ENCODE results near the gene ZNF525.
A peak's percentile ranks its signal among the peaks of the same experiment; 100 is the strongest.
"Not testable (repeated sequence)": the region's sequence is repeated elsewhere in the genome, so short reads cannot be mapped to it uniquely, and the experiment has no call there.

ZNF525 gene

DNA sequence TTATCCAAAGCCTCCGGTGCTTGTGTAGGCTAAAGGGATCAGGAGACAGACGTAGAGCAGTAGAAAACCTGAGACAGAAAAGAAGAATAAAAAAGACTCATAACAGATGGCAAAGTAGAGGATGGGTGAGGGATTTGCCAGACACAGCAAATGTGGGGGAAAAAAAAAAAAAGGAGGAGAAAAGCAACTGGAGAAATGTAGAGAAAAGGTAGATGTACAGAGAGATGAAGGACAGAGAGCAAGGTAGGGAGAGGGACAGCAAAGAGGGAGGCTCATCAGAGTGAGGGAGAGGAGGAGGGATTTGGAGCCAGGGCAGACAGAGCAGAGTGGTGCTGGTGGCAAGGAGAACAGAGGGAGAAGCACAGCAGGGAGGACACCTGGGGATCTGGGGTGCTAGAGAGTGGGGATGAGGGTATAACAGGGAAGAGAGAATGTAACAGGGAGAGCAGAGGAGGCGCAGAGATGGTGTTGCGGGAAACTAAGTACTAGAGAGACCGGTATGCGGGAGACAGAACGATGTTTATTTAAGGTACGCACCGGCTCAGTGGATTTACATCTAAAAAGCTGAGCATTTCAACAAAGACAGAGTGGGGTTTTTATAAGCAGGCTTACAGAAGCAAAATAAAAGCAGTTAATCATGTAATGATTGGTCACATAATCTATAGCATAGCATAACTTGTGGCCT lies 30.5 kb downstream of the ZNF525 start:
- not testable (repeated sequence) for DNase-seq (ENCODE audit: low read depth)

- no peak for DNase-seq (ENCODE audit: low read depth)
Observed at GRCh38 chr19:53396525-53396868, 31.0 kb downstream of the ZNF525 start.

DNA sequence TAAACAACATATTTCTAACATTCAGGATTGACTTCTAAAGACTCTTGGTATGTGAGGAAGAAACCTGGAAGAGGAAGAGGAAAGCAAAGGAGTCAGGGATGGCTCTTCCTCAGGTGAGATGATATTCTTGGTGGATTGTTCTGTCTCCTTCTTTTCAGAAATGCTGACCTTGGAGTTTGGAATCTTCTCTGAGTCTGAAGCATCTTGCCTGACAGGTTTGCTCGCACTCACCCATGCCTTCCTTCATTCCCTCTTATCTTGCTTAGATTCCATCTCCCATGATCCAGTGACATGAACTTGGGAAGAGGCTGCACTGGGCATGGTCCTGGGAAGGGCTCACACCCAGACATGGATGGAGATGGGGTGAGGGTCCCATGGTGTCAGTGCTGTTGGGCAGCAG lies 32.4 kb downstream of the ZNF525 start:
- not testable (repeated sequence) for DNase-seq (ENCODE audit: low read depth)

GRCh38 chr19:53409505-53410204 lies 44.1 kb downstream of the ZNF525 start:
- DNase-seq (ENCODE audit: low read depth) = no peak

DNA sequence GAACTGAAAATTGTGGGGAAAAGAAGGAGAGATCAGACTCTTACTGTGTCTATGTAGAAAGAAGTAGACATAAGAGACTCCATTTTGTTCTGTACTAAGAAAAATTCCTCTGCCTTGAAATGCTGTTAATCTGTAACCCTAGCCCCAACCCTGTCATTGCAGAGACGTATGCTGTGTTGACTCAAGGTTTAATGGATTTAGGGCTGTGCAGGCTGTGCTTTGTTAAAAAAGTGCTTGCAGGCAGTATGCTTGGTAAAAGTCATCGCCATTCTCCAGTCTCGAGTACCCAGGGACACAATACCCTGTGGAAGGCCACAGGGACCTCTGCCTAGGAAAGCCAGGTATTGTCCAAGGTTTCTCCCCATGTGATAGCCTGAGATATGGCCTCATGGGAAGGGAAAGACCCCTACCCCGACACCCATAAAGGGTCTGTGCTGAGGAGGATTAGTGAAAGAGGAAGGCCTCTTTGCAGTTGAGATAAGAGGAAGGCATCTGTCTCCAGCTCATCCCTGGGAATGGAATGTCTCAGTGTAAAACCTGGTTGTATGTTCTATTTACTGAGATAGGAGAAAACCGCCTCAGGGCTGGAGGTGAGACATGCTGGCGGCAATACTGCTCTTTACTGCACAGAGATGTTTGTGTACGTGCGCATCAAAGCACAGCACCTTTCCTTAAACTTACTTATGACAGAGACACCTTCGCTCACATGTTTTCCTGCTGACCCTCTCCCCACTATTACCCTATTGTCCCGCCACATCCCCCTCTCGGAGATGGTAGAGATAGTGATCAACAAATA lies 55.2 kb downstream of the ZNF525 start:
- DNase-seq (ENCODE audit: low read depth) = not testable (repeated sequence)

DNA sequence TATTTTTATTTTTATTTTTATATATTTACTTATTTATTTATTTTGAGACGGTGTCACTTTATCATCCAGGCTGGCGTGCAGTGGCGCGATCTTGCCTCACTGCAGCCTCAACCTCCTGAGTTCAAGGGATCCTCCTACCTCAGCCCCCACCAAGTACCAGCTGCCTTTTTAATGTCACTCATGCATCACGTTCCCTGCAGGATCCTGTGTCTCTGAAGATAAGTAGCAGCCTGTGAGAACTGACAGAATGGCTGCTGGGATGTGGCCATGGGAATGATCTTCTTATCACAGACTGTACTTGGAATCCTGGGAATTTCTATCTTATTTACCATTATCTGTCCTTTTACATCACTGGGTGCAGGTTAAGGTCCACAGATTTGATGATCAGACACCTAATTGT lies 57.0 kb downstream of the ZNF525 start:
- DNase-seq (ENCODE audit: low read depth) = no peak

- DNase-seq (ENCODE audit: low read depth) = not testable (repeated sequence)
Observed at GRCh38 chr19:53423074-53423473, 57.6 kb downstream of the ZNF525 start.

DNA sequence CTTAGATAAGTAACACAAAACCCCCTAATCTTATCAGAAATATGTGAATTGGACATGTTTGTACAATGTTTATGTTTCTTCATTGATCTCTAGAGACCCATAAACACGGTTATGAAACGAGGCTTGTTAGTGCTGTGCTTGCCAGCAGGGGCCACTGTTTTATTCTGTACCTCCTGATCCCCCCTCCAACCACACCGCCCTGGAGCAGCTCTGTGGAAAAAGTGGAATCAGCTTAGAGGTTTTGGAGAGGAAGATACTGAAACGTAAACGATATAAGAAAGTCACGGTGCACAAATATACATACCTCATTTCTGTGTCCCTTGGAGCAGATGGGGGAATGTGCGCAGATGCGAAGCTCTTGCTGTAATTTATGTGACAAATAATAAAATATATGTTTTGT lies 58.2 kb downstream of the ZNF525 start:
- not testable (repeated sequence) for DNase-seq (ENCODE audit: low read depth)

DNA sequence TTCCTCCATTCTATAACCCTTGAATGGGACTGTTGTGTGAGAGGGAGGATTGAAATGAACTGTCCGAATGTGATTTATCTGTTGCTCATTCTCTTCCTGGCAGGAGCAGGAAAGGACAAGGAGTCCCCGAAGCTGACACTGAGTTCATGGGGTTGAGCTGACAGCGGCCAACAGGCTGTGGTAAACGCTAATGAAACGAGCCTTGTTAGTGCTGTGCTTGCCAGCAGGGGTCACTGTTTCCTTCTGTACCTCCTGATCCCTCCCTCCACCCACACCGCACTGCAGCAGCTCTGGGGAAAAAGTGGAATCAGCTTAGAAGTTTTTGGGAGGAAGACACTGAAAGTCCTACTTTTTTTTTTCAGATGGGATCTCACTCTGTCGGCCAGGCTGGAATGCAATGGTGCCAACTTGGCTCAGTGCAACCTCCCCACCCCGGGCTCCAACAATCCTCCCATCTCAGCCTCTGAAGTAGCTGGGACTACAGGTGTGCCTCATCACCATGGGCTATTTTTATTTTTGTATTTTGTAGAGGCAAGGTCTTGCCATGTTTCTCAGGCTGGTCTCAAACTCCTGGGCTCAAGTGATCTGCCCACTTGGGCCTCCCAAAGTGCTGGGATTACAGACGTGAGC lies 59.6 kb downstream of the ZNF525 start:
- peak; percentile 54 for DNase-seq (ENCODE audit: low read depth)

DNA sequence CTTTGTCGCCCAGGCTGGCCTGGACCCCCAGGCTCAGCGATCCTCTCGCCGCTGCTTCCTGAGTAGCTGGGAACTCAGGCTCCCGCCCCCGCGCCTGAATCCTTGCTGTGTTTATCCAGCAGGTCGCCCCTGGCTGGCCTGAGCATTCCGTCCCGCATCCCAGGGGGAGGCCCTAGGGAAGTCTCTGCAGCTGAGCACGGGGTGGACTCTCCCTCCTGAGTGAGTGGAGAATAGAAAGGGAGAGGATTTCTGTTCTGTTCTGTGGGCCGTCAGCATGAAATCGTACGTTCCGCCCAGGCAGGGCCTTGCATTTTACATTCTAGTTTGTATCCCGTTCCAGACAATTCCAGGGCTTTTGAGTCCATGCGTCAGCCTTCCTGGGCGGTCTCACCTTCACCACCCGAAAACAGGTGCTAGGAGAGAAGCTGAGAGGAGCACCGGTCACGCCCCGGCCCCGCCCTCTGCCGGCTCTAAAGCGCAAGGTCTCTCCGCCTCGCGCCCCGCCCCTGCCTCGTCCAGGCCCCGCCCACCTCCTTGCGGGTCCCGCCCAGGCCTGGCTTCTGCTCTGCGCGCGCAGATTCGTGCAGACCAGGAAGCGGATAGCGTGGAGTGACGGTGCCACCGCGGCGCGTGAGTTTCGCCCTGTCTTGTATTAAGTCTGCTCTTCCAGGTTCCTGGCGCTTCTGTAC lies 66.0 kb downstream of the ZNF525 start, which contains the start of gene ZNF761:
TSS of gene ZNF761 (plus strand) at position 586 of the 689 bp plus-strand sequence. CDS start 15,285 bp downstream, outside the sequence.
- DNase-seq (ENCODE audit: low read depth) = peak; percentile 96

DNA sequence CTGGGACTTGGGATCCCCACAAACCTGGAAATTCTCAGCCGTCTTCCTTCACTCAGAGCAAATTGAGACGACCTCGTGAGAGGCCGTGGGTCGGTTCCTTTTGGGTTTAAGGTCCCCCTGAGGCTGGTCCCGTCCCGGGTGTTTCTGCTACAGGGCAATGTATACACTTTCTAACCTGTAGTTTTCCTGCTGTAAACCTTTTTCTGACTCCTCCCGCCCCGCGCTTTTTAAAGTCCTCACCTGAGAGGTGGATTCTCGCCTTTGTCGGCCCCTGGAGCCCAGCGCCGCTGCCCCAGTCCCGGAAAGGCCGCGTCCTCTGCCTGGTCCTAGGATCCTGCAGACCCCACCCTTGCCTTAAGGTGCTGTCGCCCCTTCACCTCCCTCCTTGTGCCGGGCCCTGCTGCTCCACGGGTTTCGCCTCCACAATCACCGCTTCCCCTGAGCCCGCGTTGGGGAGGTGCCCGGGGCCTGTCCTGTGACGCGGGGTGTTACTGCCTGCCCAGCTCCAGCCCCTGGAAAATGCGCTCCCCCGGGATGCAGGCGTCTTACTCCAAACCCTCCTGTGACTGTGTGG lies 66.7 kb downstream of the ZNF525 start:
- peak; percentile 3 for DNase-seq (ENCODE audit: low read depth)
